H9 (cell line): ENCODE data around the gene MED25. TPM values are rescaled to one million over a fixed set of nuclear protein-coding genes. Genes with fewer than 3 reads are reported as not detected.

Experiments
- DNase-seq: peaks from one replicate; pipeline ENCODE4 v3.0.0-alpha.2; 2017
- H2AFZ ChIP-seq: one replicate; pipeline ENCODE4 v1.6.1; 2013; ENCODE audit warnings: mild to moderate bottlenecking, low read length, control low read depth, moderate library complexity
- H2AK5ac ChIP-seq: 2 replicates; pipeline ENCODE4 v1.6.1; 2013; ENCODE audit warnings: low read length, control low read depth, mixed read lengths; ENCODE audit not compliant: insufficient read length
- H2BK120ac ChIP-seq: one replicate; pipeline ENCODE4 v1.6.1; 2013; ENCODE audit warnings: low read depth, mild to moderate bottlenecking, low read length, control low read depth, inconsistent platforms; ENCODE audit not compliant: poor library complexity, severe bottlenecking
- H2BK12ac ChIP-seq: 2 replicates; pipeline ENCODE4 v1.6.1; 2013; ENCODE audit warnings: low read length, control low read depth, mixed read lengths, low read depth; ENCODE audit not compliant: insufficient read length
- H2BK15ac ChIP-seq: 2 replicates; pipeline ENCODE4 v1.6.1; 2013; ENCODE audit warnings: low read depth, low read length, control low read depth
- H2BK20ac ChIP-seq: one replicate; pipeline ENCODE4 v1.6.1; 2013; ENCODE audit warnings: low read depth, mild to moderate bottlenecking, low read length, control low read depth, inconsistent platforms; ENCODE audit not compliant: poor library complexity, severe bottlenecking
- H2BK5ac ChIP-seq: 2 replicates; pipeline ENCODE4 v1.6.1; 2013; ENCODE audit warnings: low read length, control low read depth, mixed read lengths; ENCODE audit not compliant: insufficient read length
- H3K14ac ChIP-seq: 2 replicates; pipeline ENCODE4 v1.6.1; 2013; ENCODE audit warnings: low read length, control low read depth; ENCODE audit not compliant: insufficient read depth
- H3K18ac ChIP-seq: 2 replicates; pipeline ENCODE4 v1.6.1; 2013; ENCODE audit warnings: low read depth, mild to moderate bottlenecking, mixed read lengths, low read length, control low read depth; ENCODE audit not compliant: insufficient read length
- H3K23ac ChIP-seq: 2 replicates; pipeline ENCODE4 v1.6.1; 2013; ENCODE audit warnings: low read length, control low read depth, mixed read lengths, low read depth; ENCODE audit not compliant: insufficient read length
- H3K23me2 ChIP-seq: 2 replicates; pipeline ENCODE4 v1.6.1; 2013; ENCODE audit warnings: low read depth, mild to moderate bottlenecking, mixed read lengths, low read length, control low read depth; ENCODE audit not compliant: insufficient read length, poor library complexity, severe bottlenecking
- H3K27ac ChIP-seq: 2 replicates; pipeline ENCODE4 v1.5.1; 2013; ENCODE audit warnings: low read length, control low read depth, mixed read lengths, low read depth; ENCODE audit not compliant: insufficient read length
- H3K27me3 ChIP-seq: 2 replicates; pipeline ENCODE4 v1.6.1; 2013; ENCODE audit warnings: low read length, control low read depth, inconsistent platforms; ENCODE audit not compliant: insufficient read depth
- H3K4ac ChIP-seq: 2 replicates; pipeline ENCODE4 v1.6.1; 2013; ENCODE audit warnings: low read depth, mild to moderate bottlenecking, control low read depth, inconsistent platforms, low read length, moderate library complexity
- H3K4me1 ChIP-seq: 2 replicates; pipeline ENCODE4 v1.6.1; 2013; ENCODE audit warnings: low read length, control low read depth, inconsistent platforms; ENCODE audit not compliant: insufficient read depth
- H3K4me2 ChIP-seq: 2 replicates; pipeline ENCODE4 v1.6.1; 2013; ENCODE audit warnings: low read length, control low read depth, mixed read lengths; ENCODE audit not compliant: insufficient read length, insufficient read depth
- H3K56ac ChIP-seq: 2 replicates; pipeline ENCODE4 v1.6.1; 2013; ENCODE audit warnings: low read depth, mild to moderate bottlenecking, mixed read lengths, low read length, control low read depth; ENCODE audit not compliant: insufficient read length
- H3K79me1 ChIP-seq: 2 replicates; pipeline ENCODE4 v1.6.1; 2013; ENCODE audit warnings: low read depth, mild to moderate bottlenecking, moderate library complexity, low read length, control low read depth, inconsistent platforms; ENCODE audit not compliant: insufficient read depth, poor library complexity, severe bottlenecking
- H3K79me2 ChIP-seq: 2 replicates; pipeline ENCODE4 v1.6.1; 2013; ENCODE audit warnings: low read length, control low read depth, inconsistent platforms; ENCODE audit not compliant: insufficient read depth
- H3K9ac ChIP-seq: 2 replicates; pipeline ENCODE4 v1.6.1; 2013; ENCODE audit warnings: low read length, control low read depth, mixed read lengths; ENCODE audit not compliant: insufficient read length; ENCODE audit errors: extremely low read depth
- H3K9me3 ChIP-seq: one replicate; pipeline ENCODE4 v1.6.1; 2013; ENCODE audit warnings: low read depth, low read length, inconsistent platforms; ENCODE audit not compliant: control insufficient read depth
- H3T11ph ChIP-seq: one replicate; pipeline ENCODE4 v1.6.1; 2013; ENCODE audit warnings: mild to moderate bottlenecking, low read length, control low read depth, inconsistent platforms
- H4K20me1 ChIP-seq: one replicate; pipeline ENCODE4 v1.6.1; 2013; ENCODE audit not compliant: control insufficient read depth, insufficient read length, insufficient read depth
- H4K5ac ChIP-seq: 2 replicates; pipeline ENCODE4 v1.6.1; 2013; ENCODE audit warnings: low read depth, mild to moderate bottlenecking, mixed read lengths, low read length, control low read depth; ENCODE audit not compliant: insufficient read length
- H4K8ac ChIP-seq: replicated peaks from 2 replicates; pipeline ENCODE4 v1.6.1; 2013; ENCODE audit warnings: low read length, control low read depth, mixed read lengths, low read depth; ENCODE audit not compliant: insufficient read length
- H4K91ac ChIP-seq: 2 replicates; pipeline ENCODE4 v1.6.1; 2013; ENCODE audit warnings: low read depth, mild to moderate bottlenecking, moderate library complexity, mixed read lengths, low read length, control low read depth; ENCODE audit not compliant: insufficient read length
- H3K27ac Mint-ChIP-seq, 3 experiments: 2 replicates in 2 of 3; 3 replicates in 1 of 3; pipeline ENCODE4 v1.8.0; 2020 to 2021; ENCODE audit warnings: mixed read lengths in 3 of 3, mild to moderate bottlenecking in 1 of 3, moderate library complexity in 1 of 3
- H3K27me3 Mint-ChIP-seq: 2 replicates; pipeline ENCODE4 v1.8.0; 2021; ENCODE audit warnings: low read depth, mild to moderate bottlenecking, moderate library complexity, mixed read lengths
- H3K36me3 Mint-ChIP-seq, 3 experiments: 2 replicates in 2 of 3; 3 replicates in 1 of 3; pipeline ENCODE4 v1.8.0; 2020 to 2021; ENCODE audit warnings: low read depth in 3 of 3, mixed read lengths in 3 of 3; ENCODE audit not compliant: insufficient read depth in 1 of 3
- H3K4me1 Mint-ChIP-seq, 2 experiments: 2 replicates each; pipeline ENCODE4 v1.8.0; 2020; ENCODE audit warnings: mixed read lengths in 2 of 2
- H3K4me3 Mint-ChIP-seq, 2 experiments: 2 replicates in 1 of 2; 3 replicates in 1 of 2; pipeline ENCODE4 v1.8.0; 2020 to 2021; ENCODE audit warnings: mild to moderate bottlenecking in 2 of 2, mixed read lengths in 2 of 2, moderate library complexity in 1 of 2
- H3K9me3 Mint-ChIP-seq, 2 experiments: 2 replicates in 1 of 2; 3 replicates in 1 of 2; pipeline ENCODE4 v1.8.0; 2020; ENCODE audit warnings: mild to moderate bottlenecking in 2 of 2, mixed read lengths in 2 of 2, moderate library complexity in 1 of 2
- CTCF ChIP-seq: fragments of 200-600 bp; sonication (generic); conservative IDR thresholded peaks from 3 replicates; pipeline ENCODE4 v1.8.0; 2021; ENCODE audit warnings: antibody characterized with exemption, mild to moderate bottlenecking
- WGBS: extraction: QIAGEN DNeasy Blood & Tissue Kit; methylation state at CpG from one replicate; pipeline ENCODE4 v1.1.7; 2013; ENCODE audit warnings: missing lambda C conversion rate, low lambda C conversion rate, mixed read lengths; ENCODE audit not compliant: insufficient read length; ENCODE audit errors: extremely low coverage; 5-methylcytosine and 5-hydroxymethylcytosine counted together
- total RNA-seq: library from RNA; stranded (reverse); gene quantifications from 2 replicates; pipeline ENCODE4 v1.2.1, GENCODE V29; 2021

MED25 gene
- total RNA-seq, 1 experiment from 2014 or later, result 77.5 TPM

DNA sequence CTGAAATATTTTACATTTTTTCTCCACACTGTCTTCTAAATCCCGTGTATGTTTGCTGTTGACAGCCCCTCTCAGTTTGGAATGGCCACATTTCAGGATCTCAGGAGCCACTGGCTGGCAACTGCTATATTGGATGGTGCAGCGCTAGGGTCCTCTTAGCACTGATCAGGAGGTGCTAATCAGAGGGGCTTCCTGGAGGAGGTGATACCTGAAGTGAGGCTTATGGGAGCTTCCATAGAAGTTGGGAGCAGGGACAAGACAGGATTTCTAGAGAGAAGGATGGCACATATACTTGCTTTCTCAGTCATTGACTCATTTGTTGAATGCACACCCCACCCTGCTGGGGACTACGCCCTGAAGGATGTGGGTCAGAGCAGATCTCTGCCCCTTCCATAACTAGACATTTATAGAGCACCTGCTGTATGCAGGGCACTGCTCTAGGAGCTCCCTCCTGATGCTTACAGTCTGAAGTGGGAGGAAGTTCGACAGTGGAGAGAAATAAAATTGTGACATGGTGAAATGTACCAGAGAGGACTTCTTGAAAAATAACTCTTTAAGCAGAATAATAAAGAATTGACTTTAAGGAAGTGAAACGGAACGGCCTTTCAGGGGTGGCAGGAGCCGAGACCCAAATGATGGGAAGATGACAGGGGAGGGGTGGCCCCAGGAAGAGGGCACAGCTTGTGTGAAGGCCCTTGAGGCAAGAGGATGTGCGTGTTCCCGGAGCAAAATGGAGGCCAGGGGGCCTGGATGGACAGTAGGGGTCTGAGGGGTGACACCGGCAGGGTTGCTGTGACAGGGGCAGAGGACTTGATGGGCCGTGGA, 38.1 kb upstream of the MED25 start:
- H3K79me2 ChIP-seq, result peaks cover 4% of the 10 kb centered on the region; the same call in 1 of the 2 replicates

More for the DNA sequence above, 38.1 kb upstream of the MED25 start:
- H2AFZ ChIP-seq, result no peak overlapping the region
- H4K91ac ChIP-seq, result no peak overlapping the region
- TF ChIP-seq CTCF, result no peak
- Mint-ChIP-seq H3K4me3 (no peak overlapping the region; a peak in 1 of 5 replicates), H3K27ac (peak overlapping the region in 2 of 3 experiments; percentile 15 to 30; a peak in 5 of 7 replicates), H3K9me3 (no peaks in the 10 kb centered on the region), H3K27me3 (no peaks in the 10 kb centered on the region), H3K4me1 (peaks cover 5 to 13% of the 10 kb centered on the region in 2 experiments; a peak in 3 of 4 replicates), H3K36me3 (peaks cover 12 to 27% (median 25%) of the 10 kb centered on the region in 3 experiments)
- no peak overlapping the region for H3K23ac ChIP-seq
- H3K9me3 ChIP-seq, result no peaks in the 10 kb centered on the region
- H2BK20ac ChIP-seq, result no peak overlapping the region
- H4K20me1 ChIP-seq, result no peaks in the 10 kb centered on the region
- no peak overlapping the region for H3K9ac ChIP-seq
- no peak overlapping the region for H2AK5ac ChIP-seq
- H3K4me2 ChIP-seq, result no peak overlapping the region
- H3K4me1 ChIP-seq, result no peaks in the 10 kb centered on the region
- H2BK5ac ChIP-seq, result no peak overlapping the region
- no peaks in the 10 kb centered on the region for H3K27me3 ChIP-seq
- no peak overlapping the region for H3T11ph ChIP-seq
- H3K14ac ChIP-seq, result no peak overlapping the region
- peaks cover 5% of the 10 kb centered on the region for H3K79me1 ChIP-seq
- H3K56ac ChIP-seq, result no peak overlapping the region
- H2BK15ac ChIP-seq, result no peak overlapping the region
- H3K4ac ChIP-seq, result no peak overlapping the region
- no peak overlapping the region for H4K8ac ChIP-seq
- WGBS, result no CpG with 5 or more reads among the region's 11 CpGs
- no peaks in the 10 kb centered on the region for H3K23me2 ChIP-seq
- H4K5ac ChIP-seq, result no peak overlapping the region
- DNase-seq, result no peak
- no peak overlapping the region for H3K27ac ChIP-seq
- H2BK120ac ChIP-seq, result no peak overlapping the region
- no peak overlapping the region for H2BK12ac ChIP-seq
- no peak overlapping the region for H3K18ac ChIP-seq
